ENCODE results near the gene MPDU1. TPM values are rescaled to one million over a fixed set of nuclear protein-coding genes. Genes with fewer than 3 reads are reported as not detected.

MPDU1 gene
- total RNA-seq, 3 donors from 2014 or later = 55.2 to 101 (median 94.5) TPM

- peak; percentile 46 for ATAC-seq
- H3K4me3 ChIP-seq = no peak within 1 kb of the TSS
- peaks cover 56% of the 10 kb centered on the region for H3K4me1 ChIP-seq (ENCODE audit: low read depth)
- no peak for TF ChIP-seq CTCF (IDR thresholded peaks at IDR 0.05)
- peak; percentile 77 to 84 (median 78) for DNase-seq
- intact Hi-C loops (cut with DNase I, micrococcal nuclease) = no loop called here
- H3K36me3 ChIP-seq (ENCODE audit: low read depth) = no peaks in the 10 kb centered on the region
- H3K9me3 ChIP-seq = no peaks in the 10 kb centered on the region
Observed at GRCh38 chr17:7558544-7559319, 24.9 kb upstream of the MPDU1 start, which contains the start of gene TNFSF13. TNFSF13 (plus strand) TSS chr17:7558750; CDS start chr17:7559040, 290 bp downstream.

- intact Hi-C loops (cut with DNase I, micrococcal nuclease) = loop anchor here in 1 of 2 donors (2.0 to 5.0 kb wide), 2 partner anchors 47 to 125 kb away; partner anchors contain the start of gene TMEM102
- Histone ChIP-seq H3K9me3 (no peaks in the 10 kb centered on the region), H3K36me3 (ENCODE audit: low read depth) (no peaks in the 10 kb centered on the region), H3K4me3 (no peak overlapping the region), H3K4me1 (ENCODE audit: low read depth) (peaks cover 57% of the 10 kb centered on the region)
- ATAC-seq (no peak), DNase-seq (peak; percentile 38 to 82 (median 71))
- TF ChIP-seq CTCF (IDR thresholded peaks at IDR 0.05) = no peak
Observed at GRCh38 chr17:7559320-7560171, 24.1 kb upstream of the MPDU1 start.

GRCh38 chr17:7560172-7561027 is 23.3 kb upstream of the MPDU1 start:
- intact Hi-C loops (cut with DNase I, micrococcal nuclease) = loop anchor here in 1 of 2 donors (2.0 to 5.0 kb wide), 2 partner anchors 48 to 126 kb away; partner anchors contain the start of gene TMEM102
- TF ChIP-seq CTCF (IDR thresholded peaks at IDR 0.05) = peak; percentile 64
- peak; percentile 45 for ATAC-seq
- peak; percentile 80 to 88 (median 87) for DNase-seq
- Histone ChIP-seq H3K4me1 (ENCODE audit: low read depth) (peaks cover 57% of the 10 kb centered on the region), H3K36me3 (ENCODE audit: low read depth) (no peaks in the 10 kb centered on the region), H3K4me3 (no peak overlapping the region), H3K9me3 (no peaks in the 10 kb centered on the region)

DNA sequence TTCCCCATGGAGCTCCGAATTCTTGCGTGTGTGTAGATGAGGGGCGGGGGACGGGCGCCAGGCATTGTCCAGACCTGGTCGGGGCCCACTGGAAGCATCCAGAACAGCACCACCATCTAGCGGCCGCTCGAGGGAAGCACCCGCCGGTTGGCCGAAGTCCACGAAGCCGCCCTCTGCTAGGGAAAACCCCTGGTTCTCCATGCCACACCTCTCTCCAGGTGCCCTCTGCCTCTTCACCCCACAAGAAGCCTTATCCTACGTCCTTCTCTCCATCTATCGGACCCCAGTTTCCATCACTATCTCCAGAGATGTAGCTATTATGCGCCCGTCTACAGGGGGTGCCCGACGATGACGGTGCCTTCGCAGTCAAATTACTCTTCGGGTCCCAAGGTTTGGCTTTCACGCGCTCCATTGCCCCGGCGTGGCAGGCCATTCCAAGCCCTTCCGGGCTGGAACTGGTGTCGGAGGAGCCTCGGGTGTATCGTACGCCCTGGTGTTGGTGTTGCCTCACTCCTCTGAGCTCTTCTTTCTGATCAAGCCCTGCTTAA is 22.6 kb upstream of the MPDU1 start:
- intact Hi-C loops (cut with DNase I, micrococcal nuclease) = loop anchor here in 1 of 2 donors (2.0 to 5.0 kb wide), 2 partner anchors 49 to 126 kb away; partner anchors contain the start of gene TMEM102
- Histone ChIP-seq H3K36me3 (ENCODE audit: low read depth) (peaks cover 3% of the 10 kb centered on the region), H3K4me1 (ENCODE audit: low read depth) (peaks cover 55% of the 10 kb centered on the region), H3K4me3 (peak overlapping the region; percentile 72), H3K9me3 (no peaks in the 10 kb centered on the region)
- DNase-seq (peak; percentile 96 to 97 (median 97)), ATAC-seq (peak; percentile 70)
- TF ChIP-seq CTCF (IDR thresholded peaks at IDR 0.05) = peak; percentile 92
